SK-N-SH treated with all-trans-retinoic acid at 6 μM for 48 hours (cell line): ENCODE measurements around the gene JUN.

Source experiments
- ATAC-seq: fragments of 200-7000 bp; cut with Tn5 transposase; 3 replicates; pipeline ENCODE4 v1.9.1; 2020; ENCODE audit warnings: mild to moderate bottlenecking, moderate library complexity
- ARNTL ChIP-seq: fragments of 450-650 bp; formaldehyde crosslinking; IDR thresholded peaks from 2 replicates; pipeline ENCODE4 v1.5.0; 2020; ENCODE audit warnings: low read depth, mild to moderate bottlenecking, moderate library complexity, borderline replicate concordance
- BACH2 ChIP-seq: fragments of 250-450 bp; sonication (Bioruptor Pico); IDR thresholded peaks from 2 replicates; pipeline ENCODE4 v1.9.0; 2021; ENCODE audit warnings: mild to moderate bottlenecking, borderline replicate concordance
- CSDC2 ChIP-seq: fragments of 250-450 bp; sonication (Bioruptor Pico); IDR thresholded peaks from 2 replicates; pipeline ENCODE4 v1.5.0; 2020; ENCODE audit warnings: mild to moderate bottlenecking, moderate library complexity
- ISL1 ChIP-seq: fragments of 250-450 bp; sonication (Bioruptor Pico); IDR thresholded peaks from 2 replicates; pipeline ENCODE4 v2.1.2; 2022; ENCODE audit warnings: mild to moderate bottlenecking, moderate library complexity
- OSR1 ChIP-seq: fragments of 250-450 bp; sonication (Bioruptor Pico); IDR thresholded peaks from 2 replicates; pipeline ENCODE4 v1.8.0; 2022; ENCODE audit warnings: moderate library complexity, mild to moderate bottlenecking, inconsistent platforms
- PPARA ChIP-seq: fragments of 250-450 bp; sonication (Bioruptor Pico); IDR thresholded peaks from 2 replicates; pipeline ENCODE4 v1.5.0; 2020; ENCODE audit warnings: mild to moderate bottlenecking, borderline replicate concordance
- RARB ChIP-seq: fragments of 250-450 bp; sonication (Bioruptor Pico); IDR thresholded peaks from 2 replicates; pipeline ENCODE4 v1.8.0; 2021; ENCODE audit warnings: mild to moderate bottlenecking, moderate library complexity
- SNAI2 ChIP-seq: fragments of 250-450 bp; sonication (Bioruptor Pico); IDR thresholded peaks from 2 replicates; pipeline ENCODE4 v1.5.0; 2020; ENCODE audit warnings: mild to moderate bottlenecking, moderate library complexity
- TCF4 ChIP-seq: fragments of 250-450 bp; sonication (Bioruptor Pico); IDR thresholded peaks from 2 replicates; pipeline ENCODE4 v1.8.0; 2021; ENCODE audit warnings: mild to moderate bottlenecking, moderate library complexity, borderline replicate concordance
- TOX ChIP-seq: fragments of 250-450 bp; sonication (Bioruptor Pico); IDR thresholded peaks from 2 replicates; pipeline ENCODE4 v1.8.0; 2021; ENCODE audit warnings: mild to moderate bottlenecking, moderate library complexity, borderline replicate concordance
- ZC3H10 ChIP-seq: fragments of 250-450 bp; sonication (Bioruptor Pico); IDR thresholded peaks from 2 replicates; pipeline ENCODE4 v1.5.1; 2021; ENCODE audit warnings: mild to moderate bottlenecking, moderate library complexity
- ZFP3 ChIP-seq: fragments of 250-450 bp; sonication (Bioruptor Pico); IDR thresholded peaks from 2 replicates; pipeline ENCODE4 v1.5.0; 2020; ENCODE audit warnings: mild to moderate bottlenecking, moderate library complexity
- ZNF565 ChIP-seq: fragments of 450-650 bp; formaldehyde crosslinking; conservative IDR thresholded peaks from 2 replicates; pipeline ENCODE4 v1.5.0; 2020; ENCODE audit warnings: low read depth, mild to moderate bottlenecking, moderate library complexity
- ZNF8 ChIP-seq: fragments of 450-650 bp; formaldehyde crosslinking; IDR thresholded peaks from 2 replicates; pipeline ENCODE4 v1.5.0; 2020; ENCODE audit warnings: mild to moderate bottlenecking, moderate library complexity
- TF ChIP-seq, protein P1 (sequence below): fragments of 250-450 bp; sonication (Bioruptor Pico); IDR thresholded peaks from 2 replicates; pipeline ENCODE4 v1.8.0; 2020; ENCODE audit warnings: mild to moderate bottlenecking, moderate library complexity, borderline replicate concordance
- TF ChIP-seq, protein P2 (sequence below): fragments of 250-450 bp; sonication (Bioruptor Pico); IDR thresholded peaks from 2 replicates; pipeline ENCODE4 v1.5.1; 2020; ENCODE audit warnings: low read depth, mild to moderate bottlenecking, moderate library complexity
- TF ChIP-seq, protein P3 (sequence below): fragments of 250-450 bp; sonication (Bioruptor Pico); IDR thresholded peaks from 2 replicates; pipeline ENCODE4 v1.5.1; 2021; ENCODE audit warnings: mild to moderate bottlenecking, moderate library complexity
- TF ChIP-seq, protein P4 (sequence below): fragments of 250-450 bp; sonication (Bioruptor Pico); IDR thresholded peaks from 2 replicates; pipeline ENCODE4 v1.8.0; 2021; ENCODE audit warnings: low read depth, mild to moderate bottlenecking, moderate library complexity, borderline replicate concordance
- TF ChIP-seq, protein P5 (sequence below): fragments of 250-450 bp; sonication (Bioruptor Pico); IDR thresholded peaks from 2 replicates; pipeline ENCODE4 v1.5.0; 2020; ENCODE audit warnings: mild to moderate bottlenecking, moderate library complexity

JUN gene

DNA sequence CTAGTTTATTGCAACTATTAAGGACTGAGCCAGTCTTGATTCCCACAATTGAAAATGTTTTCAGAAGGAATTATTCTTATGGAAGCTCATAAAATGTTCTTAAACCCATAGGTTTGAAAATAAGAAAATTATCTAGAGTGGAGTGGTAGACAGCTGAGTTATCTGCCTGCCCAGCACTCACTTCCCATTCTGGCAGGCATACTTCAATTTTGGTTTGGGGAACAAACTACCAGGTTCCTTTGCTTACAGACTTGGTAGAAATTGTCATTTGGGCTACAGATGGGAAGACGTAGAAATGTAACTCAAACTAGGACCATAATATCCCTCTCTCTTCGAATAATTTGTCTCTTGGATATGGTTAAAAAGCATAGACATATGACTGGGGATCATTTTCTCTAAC, 18.4 kb downstream of the JUN start (continued):
- TF ChIP-seq, protein P1, sequence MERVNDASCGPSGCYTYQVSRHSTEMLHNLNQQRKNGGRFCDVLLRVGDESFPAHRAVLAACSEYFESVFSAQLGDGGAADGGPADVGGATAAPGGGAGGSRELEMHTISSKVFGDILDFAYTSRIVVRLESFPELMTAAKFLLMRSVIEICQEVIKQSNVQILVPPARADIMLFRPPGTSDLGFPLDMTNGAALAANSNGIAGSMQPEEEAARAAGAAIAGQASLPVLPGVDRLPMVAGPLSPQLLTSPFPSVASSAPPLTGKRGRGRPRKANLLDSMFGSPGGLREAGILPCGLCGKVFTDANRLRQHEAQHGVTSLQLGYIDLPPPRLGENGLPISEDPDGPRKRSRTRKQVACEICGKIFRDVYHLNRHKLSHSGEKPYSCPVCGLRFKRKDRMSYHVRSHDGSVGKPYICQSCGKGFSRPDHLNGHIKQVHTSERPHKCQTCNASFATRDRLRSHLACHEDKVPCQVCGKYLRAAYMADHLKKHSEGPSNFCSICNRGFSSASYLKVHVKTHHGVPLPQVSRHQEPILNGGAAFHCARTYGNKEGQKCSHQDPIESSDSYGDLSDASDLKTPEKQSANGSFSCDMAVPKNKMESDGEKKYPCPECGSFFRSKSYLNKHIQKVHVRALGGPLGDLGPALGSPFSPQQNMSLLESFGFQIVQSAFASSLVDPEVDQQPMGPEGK = no peak

DNA sequence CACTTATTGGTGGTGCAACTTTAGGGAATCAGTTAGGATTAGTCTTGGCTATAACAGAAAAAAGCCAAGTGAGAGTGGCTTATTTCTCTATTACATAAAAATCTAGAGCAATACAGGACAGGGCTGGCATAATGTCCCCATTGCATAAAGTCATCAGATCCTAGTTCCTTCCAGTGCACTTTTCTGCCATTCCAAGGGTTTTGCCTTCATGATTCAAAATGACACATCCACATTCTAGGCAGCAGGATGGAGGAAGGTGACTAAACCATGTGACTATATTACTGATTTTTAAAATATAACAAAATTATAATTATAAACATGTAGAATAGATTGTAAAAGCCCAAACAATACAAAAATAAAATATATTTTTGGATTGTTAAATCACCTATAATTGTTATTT, 18.8 kb downstream of the JUN start:
- TF ChIP-seq ARNTL (no peak), ZNF8 (CRISPR knock-in tag) (no peak), ZFP3 (CRISPR knock-in tag) (no peak), ZC3H10 (CRISPR knock-in tag) (no peak), TCF4 (CRISPR knock-in tag) (no peak), SNAI2 (CRISPR knock-in tag) (no peak), BACH2 (no peak), RARB (CRISPR knock-in tag) (no peak), CSDC2 (no peak)
- TF ChIP-seq, protein P2, sequence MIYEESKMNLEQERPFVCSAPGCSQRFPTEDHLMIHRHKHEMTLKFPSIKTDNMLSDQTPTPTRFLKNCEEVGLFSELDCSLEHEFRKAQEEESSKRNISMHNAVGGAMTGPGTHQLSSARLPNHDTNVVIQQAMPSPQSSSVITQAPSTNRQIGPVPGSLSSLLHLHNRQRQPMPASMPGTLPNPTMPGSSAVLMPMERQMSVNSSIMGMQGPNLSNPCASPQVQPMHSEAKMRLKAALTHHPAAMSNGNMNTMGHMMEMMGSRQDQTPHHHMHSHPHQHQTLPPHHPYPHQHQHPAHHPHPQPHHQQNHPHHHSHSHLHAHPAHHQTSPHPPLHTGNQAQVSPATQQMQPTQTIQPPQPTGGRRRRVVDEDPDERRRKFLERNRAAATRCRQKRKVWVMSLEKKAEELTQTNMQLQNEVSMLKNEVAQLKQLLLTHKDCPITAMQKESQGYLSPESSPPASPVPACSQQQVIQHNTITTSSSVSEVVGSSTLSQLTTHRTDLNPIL (CRISPR knock-in tag) = no peak
- TF ChIP-seq, protein P1 = no peak
- TF ChIP-seq, protein P3, sequence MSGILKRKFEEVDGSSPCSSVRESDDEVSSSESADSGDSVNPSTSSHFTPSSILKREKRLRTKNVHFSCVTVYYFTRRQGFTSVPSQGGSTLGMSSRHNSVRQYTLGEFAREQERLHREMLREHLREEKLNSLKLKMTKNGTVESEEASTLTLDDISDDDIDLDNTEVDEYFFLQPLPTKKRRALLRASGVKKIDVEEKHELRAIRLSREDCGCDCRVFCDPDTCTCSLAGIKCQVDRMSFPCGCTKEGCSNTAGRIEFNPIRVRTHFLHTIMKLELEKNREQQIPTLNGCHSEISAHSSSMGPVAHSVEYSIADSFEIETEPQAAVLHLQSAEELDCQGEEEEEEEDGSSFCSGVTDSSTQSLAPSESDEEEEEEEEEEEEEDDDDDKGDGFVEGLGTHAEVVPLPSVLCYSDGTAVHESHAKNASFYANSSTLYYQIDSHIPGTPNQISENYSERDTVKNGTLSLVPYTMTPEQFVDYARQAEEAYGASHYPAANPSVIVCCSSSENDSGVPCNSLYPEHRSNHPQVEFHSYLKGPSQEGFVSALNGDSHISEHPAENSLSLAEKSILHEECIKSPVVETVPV (CRISPR knock-in tag) = no peak
- TF ChIP-seq, protein P4, sequence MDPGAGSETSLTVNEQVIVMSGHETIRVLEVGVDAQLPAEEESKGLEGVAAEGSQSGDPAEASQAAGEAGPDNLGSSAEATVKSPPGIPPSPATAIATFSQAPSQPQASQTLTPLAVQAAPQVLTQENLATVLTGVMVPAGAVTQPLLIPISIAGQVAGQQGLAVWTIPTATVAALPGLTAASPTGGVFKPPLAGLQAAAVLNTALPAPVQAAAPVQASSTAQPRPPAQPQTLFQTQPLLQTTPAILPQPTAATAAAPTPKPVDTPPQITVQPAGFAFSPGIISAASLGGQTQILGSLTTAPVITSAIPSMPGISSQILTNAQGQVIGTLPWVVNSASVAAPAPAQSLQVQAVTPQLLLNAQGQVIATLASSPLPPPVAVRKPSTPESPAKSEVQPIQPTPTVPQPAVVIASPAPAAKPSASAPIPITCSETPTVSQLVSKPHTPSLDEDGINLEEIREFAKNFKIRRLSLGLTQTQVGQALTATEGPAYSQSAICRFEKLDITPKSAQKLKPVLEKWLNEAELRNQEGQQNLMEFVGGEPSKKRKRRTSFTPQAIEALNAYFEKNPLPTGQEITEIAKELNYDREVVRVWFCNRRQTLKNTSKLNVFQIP = no peak
- ATAC-seq = no peak

DNA sequence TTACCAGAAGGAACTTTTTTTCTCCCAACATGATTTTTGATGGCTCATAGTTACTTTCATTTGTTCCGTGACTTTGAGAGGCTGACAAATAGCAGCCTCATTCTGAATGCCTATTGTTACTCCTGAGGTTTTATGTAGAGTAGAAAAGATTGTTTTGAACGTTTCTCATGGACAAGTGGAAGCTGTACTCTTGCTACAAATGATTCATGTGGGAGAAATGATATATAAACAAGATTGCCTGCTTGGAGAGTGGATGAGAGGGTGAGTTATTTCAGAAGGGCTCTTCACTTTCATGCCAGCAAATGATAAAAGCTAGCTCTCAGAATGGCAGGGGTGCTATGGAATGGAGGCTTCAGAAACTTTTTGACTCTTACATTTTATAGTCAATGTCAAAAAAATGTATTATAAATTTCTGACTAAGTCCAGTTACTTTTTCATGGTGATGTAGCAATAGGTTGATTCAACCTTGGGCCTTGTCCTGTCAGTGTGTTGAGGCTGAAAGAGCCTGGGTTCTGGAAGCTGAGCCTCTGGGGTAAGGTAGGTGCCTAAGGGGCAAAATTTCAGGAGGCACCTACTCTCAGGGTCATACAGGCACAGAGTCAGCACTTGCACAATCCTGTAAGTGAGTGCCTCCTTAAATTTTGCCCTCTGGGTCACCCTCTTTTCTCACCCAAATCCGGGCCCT, 19.4 kb downstream of the JUN start:
- peak; percentile 73 for ATAC-seq
- TF ChIP-seq PPARA (no peak), OSR1 (CRISPR knock-in tag) (no peak), ZC3H10 (CRISPR knock-in tag) (no peak), ZNF565 (CRISPR knock-in tag) (no peak), TOX (CRISPR knock-in tag) (peak; percentile 37; the same call in 1 of the 2 replicates), ISL1 (CRISPR knock-in tag) (peak; percentile 67)
- TF ChIP-seq, protein P5, sequence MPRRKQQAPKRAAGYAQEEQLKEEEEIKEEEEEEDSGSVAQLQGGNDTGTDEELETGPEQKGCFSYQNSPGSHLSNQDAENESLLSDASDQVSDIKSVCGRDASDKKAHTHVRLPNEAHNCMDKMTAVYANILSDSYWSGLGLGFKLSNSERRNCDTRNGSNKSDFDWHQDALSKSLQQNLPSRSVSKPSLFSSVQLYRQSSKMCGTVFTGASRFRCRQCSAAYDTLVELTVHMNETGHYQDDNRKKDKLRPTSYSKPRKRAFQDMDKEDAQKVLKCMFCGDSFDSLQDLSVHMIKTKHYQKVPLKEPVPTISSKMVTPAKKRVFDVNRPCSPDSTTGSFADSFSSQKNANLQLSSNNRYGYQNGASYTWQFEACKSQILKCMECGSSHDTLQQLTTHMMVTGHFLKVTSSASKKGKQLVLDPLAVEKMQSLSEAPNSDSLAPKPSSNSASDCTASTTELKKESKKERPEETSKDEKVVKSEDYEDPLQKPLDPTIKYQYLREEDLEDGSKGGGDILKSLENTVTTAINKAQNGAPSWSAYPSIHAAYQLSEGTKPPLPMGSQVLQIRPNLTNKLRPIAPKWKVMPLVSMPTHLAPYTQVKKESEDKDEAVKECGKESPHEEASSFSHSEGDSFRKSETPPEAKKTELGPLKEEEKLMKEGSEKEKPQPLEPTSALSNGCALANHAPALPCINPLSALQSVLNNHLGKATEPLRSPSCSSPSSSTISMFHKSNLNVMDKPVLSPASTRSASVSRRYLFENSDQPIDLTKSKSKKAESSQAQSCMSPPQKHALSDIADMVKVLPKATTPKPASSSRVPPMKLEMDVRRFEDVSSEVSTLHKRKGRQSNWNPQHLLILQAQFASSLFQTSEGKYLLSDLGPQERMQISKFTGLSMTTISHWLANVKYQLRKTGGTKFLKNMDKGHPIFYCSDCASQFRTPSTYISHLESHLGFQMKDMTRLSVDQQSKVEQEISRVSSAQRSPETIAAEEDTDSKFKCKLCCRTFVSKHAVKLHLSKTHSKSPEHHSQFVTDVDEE (CRISPR knock-in tag) = no peak
